Sigmoid colon (tissue), 3 donors: ENCODE data around the gene KANK4.

ENCODE experiments used
- CTCF ChIP-seq, 4 experiments: fragments of 450-650 bp in 3 of 4; fragments of 200-600 bp in 1 of 4; IDR thresholded peaks; one replicate each; pipeline ENCODE4 v1.5.1; 2016 to 2019; ENCODE audit warnings: antibody characterized with exemption in 4 of 4, mild to moderate bottlenecking in 3 of 4, moderate library complexity in 2 of 4
- POLR2A ChIP-seq, 2 donors: fragments of 450-650 bp; IDR thresholded peaks; one replicate each; pipeline ENCODE4 v1.6.1; 2016; ENCODE audit warnings: antibody characterized with exemption in 2 of 2, mild to moderate bottlenecking in 2 of 2, moderate library complexity in 2 of 2

- no peak for TF ChIP-seq CTCF (IDR thresholded peaks at IDR 0.05)
- no peak for TF ChIP-seq POLR2A (IDR thresholded peaks at IDR 0.05)
These were observed 90.4 kb downstream of the KANK4 start for GRCh38 chr1:62228883-62229187.
